SK-N-SH treated with all-trans-retinoic acid at 6 μM for 48 hours (cell line): ENCODE measurements around the gene COL19A1.
A peak's percentile ranks its signal among the peaks of the same experiment; 100 is the strongest.

Experiments
- ATAC-seq: fragments of 200-7000 bp; cut with Tn5 transposase; 3 replicates; pipeline ENCODE4 v1.9.1; 2020; ENCODE audit warnings: mild to moderate bottlenecking, moderate library complexity
- ARNTL ChIP-seq: fragments of 450-650 bp; formaldehyde crosslinking; IDR thresholded peaks from 2 replicates; pipeline ENCODE4 v1.5.0; 2020; ENCODE audit warnings: low read depth, mild to moderate bottlenecking, moderate library complexity, borderline replicate concordance
- CREB5 ChIP-seq: fragments of 250-450 bp; sonication (Bioruptor Pico); IDR thresholded peaks from 2 replicates; pipeline ENCODE4 v1.5.1; 2020; ENCODE audit warnings: low read depth, mild to moderate bottlenecking, moderate library complexity
- CSRNP3 ChIP-seq: fragments of 250-450 bp; sonication (Bioruptor Pico); IDR thresholded peaks from 2 replicates; pipeline ENCODE4 v1.5.1; 2021; ENCODE audit warnings: mild to moderate bottlenecking, moderate library complexity
- ESRRG ChIP-seq: fragments of 250-450 bp; sonication (Bioruptor Pico); IDR thresholded peaks from 2 replicates; pipeline ENCODE4 v1.6.1; 2021; ENCODE audit warnings: mild to moderate bottlenecking
- GLIS3 ChIP-seq: fragments of 250-450 bp; sonication (Bioruptor Pico); IDR thresholded peaks from 2 replicates; pipeline ENCODE4 v1.5.0; 2020; ENCODE audit warnings: mild to moderate bottlenecking, moderate library complexity
- ISL1 ChIP-seq: fragments of 250-450 bp; sonication (Bioruptor Pico); IDR thresholded peaks from 2 replicates; pipeline ENCODE4 v2.1.2; 2022; ENCODE audit warnings: mild to moderate bottlenecking, moderate library complexity
- OSR1 ChIP-seq: fragments of 250-450 bp; sonication (Bioruptor Pico); IDR thresholded peaks from 2 replicates; pipeline ENCODE4 v1.8.0; 2022; ENCODE audit warnings: moderate library complexity, mild to moderate bottlenecking, inconsistent platforms
- POU6F1 ChIP-seq: fragments of 250-450 bp; sonication (Bioruptor Pico); IDR thresholded peaks from 2 replicates; pipeline ENCODE4 v1.8.0; 2021; ENCODE audit warnings: low read depth, mild to moderate bottlenecking, moderate library complexity, borderline replicate concordance
- PPARA ChIP-seq: fragments of 250-450 bp; sonication (Bioruptor Pico); IDR thresholded peaks from 2 replicates; pipeline ENCODE4 v1.5.0; 2020; ENCODE audit warnings: mild to moderate bottlenecking, borderline replicate concordance
- RARB ChIP-seq: fragments of 250-450 bp; sonication (Bioruptor Pico); IDR thresholded peaks from 2 replicates; pipeline ENCODE4 v1.8.0; 2021; ENCODE audit warnings: mild to moderate bottlenecking, moderate library complexity
- TCF4 ChIP-seq: fragments of 250-450 bp; sonication (Bioruptor Pico); IDR thresholded peaks from 2 replicates; pipeline ENCODE4 v1.8.0; 2021; ENCODE audit warnings: mild to moderate bottlenecking, moderate library complexity, borderline replicate concordance
- TSHZ2 ChIP-seq: fragments of 250-450 bp; sonication (Bioruptor Pico); IDR thresholded peaks from 2 replicates; pipeline ENCODE4 v1.5.0; 2020; ENCODE audit warnings: mild to moderate bottlenecking, moderate library complexity
- ZFP3 ChIP-seq: fragments of 250-450 bp; sonication (Bioruptor Pico); IDR thresholded peaks from 2 replicates; pipeline ENCODE4 v1.5.0; 2020; ENCODE audit warnings: mild to moderate bottlenecking, moderate library complexity
- ZFP30 ChIP-seq: fragments of 450-650 bp; formaldehyde crosslinking; IDR thresholded peaks from 2 replicates; pipeline ENCODE4 v1.5.0; 2022; ENCODE audit warnings: mild to moderate bottlenecking, moderate library complexity
- ZNF565 ChIP-seq: fragments of 450-650 bp; formaldehyde crosslinking; conservative IDR thresholded peaks from 2 replicates; pipeline ENCODE4 v1.5.0; 2020; ENCODE audit warnings: low read depth, mild to moderate bottlenecking, moderate library complexity
- ZNF70 ChIP-seq: fragments of 450-650 bp; formaldehyde crosslinking; IDR thresholded peaks from 2 replicates; pipeline ENCODE4 v1.5.0; 2020; ENCODE audit warnings: mild to moderate bottlenecking, moderate library complexity
- TF ChIP-seq, protein P1 (sequence below): fragments of 250-450 bp; sonication (Bioruptor Pico); IDR thresholded peaks from 2 replicates; pipeline ENCODE4 v1.8.0; 2020; ENCODE audit warnings: mild to moderate bottlenecking, moderate library complexity, borderline replicate concordance

The COL19A1 gene

GRCh38 chr6:70073637-70074036 lies 207.3 kb downstream of the COL19A1 start (continued):
- TF ChIP-seq POU6F1 (CRISPR knock-in tag), result no peak
- no peak for TF ChIP-seq ZNF565 (CRISPR knock-in tag)
- no peak for TF ChIP-seq OSR1 (CRISPR knock-in tag)
- TF ChIP-seq ZNF70 (CRISPR knock-in tag), result no peak
- TF ChIP-seq PPARA (CRISPR knock-in tag), result no peak
- no peak for TF ChIP-seq TCF4

DNA sequence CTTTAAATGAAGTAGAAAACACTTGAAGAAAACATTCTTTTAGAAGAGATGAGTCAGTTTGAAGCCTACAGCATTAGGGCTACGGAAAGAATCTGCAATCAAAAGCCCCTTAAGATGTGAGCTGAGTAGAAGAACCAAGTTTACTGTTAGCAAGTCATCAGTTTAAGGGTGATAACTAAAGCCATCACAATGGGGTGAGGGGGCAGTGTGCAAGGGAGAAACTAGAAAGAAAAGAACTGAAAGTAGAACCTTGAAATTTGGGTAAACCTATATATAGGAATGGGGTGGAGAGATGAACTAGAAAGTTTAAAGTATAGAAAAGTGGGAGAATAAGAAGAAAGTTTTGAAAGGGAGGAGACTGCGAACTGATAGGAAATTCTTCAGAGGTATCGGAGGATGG lies 212.9 kb downstream of the COL19A1 start:
- ATAC-seq, result no peak
- TF ChIP-seq, protein P1, sequence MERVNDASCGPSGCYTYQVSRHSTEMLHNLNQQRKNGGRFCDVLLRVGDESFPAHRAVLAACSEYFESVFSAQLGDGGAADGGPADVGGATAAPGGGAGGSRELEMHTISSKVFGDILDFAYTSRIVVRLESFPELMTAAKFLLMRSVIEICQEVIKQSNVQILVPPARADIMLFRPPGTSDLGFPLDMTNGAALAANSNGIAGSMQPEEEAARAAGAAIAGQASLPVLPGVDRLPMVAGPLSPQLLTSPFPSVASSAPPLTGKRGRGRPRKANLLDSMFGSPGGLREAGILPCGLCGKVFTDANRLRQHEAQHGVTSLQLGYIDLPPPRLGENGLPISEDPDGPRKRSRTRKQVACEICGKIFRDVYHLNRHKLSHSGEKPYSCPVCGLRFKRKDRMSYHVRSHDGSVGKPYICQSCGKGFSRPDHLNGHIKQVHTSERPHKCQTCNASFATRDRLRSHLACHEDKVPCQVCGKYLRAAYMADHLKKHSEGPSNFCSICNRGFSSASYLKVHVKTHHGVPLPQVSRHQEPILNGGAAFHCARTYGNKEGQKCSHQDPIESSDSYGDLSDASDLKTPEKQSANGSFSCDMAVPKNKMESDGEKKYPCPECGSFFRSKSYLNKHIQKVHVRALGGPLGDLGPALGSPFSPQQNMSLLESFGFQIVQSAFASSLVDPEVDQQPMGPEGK (CRISPR knock-in tag), result no peak
- TF ChIP-seq POU6F1 (CRISPR knock-in tag) (no peak), OSR1 (CRISPR knock-in tag) (no peak), RARB (no peak)

DNA sequence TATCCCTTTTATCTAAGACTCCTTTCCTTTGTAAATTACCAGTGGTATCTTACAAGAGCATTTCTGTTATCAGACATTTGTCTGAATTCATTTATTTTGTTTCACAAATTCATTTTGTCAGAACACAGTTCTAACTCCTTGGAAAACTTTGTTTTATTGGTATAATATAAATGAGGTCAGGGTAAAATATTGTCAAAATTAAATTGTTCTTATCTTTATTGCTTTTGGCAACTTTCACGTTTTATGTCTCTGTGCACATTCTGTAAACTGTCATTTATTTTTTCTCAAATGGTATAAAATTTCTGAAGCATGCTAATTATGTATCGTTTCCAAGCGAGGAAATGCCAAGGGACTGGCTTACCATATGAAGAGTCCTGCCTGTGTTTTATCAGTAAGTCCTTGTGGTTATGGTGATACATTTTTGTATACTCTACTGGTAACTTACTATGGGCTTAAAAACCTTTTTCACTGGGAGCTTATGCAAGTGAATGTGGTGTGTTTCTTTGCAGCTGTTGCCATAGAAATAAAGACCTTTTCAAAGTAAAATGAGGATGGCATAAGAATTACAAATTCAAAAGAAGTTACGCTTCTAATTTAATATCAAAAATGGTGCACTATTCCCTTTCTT lies 214.2 kb downstream of the COL19A1 start:
- peak; percentile 89 for TF ChIP-seq ISL1 (CRISPR knock-in tag)
- no peak for TF ChIP-seq ZFP3 (CRISPR knock-in tag)
- peak; percentile 54; the same call in 1 of the 2 replicates for TF ChIP-seq CREB5 (CRISPR knock-in tag)
- TF ChIP-seq, all 23 proteins: peak for 2

GRCh38 chr6:70082830-70083229 lies 216.5 kb downstream of the COL19A1 start:
- ATAC-seq, result no peak

More for the DNA sequence above, 214.2 kb downstream of the COL19A1 start:
- peak; percentile 59; the same call in 2 of the 3 replicates for ATAC-seq

More at GRCh38 chr6:70082830-70083229, 216.5 kb downstream of the COL19A1 start:
- TF ChIP-seq GLIS3 (CRISPR knock-in tag) (no peak), ZFP30 (no peak), ESRRG (no peak), ISL1 (CRISPR knock-in tag) (no peak), ARNTL (CRISPR knock-in tag) (no peak), OSR1 (CRISPR knock-in tag) (no peak), CSRNP3 (no peak), RARB (no peak), TSHZ2 (CRISPR knock-in tag) (no peak), PPARA (CRISPR knock-in tag) (no peak), TCF4 (no peak), ZFP3 (CRISPR knock-in tag) (no peak)
- TF ChIP-seq, protein P1 (CRISPR knock-in tag), result no peak
